A673 (cell line): Measurements from ENCODE around the gene PARVB.

Source experiments
- EZH2 ChIP-seq: fragments of 200-600 bp; sonication (generic); IDR thresholded peaks from 2 replicates; pipeline ENCODE4 v1.6.1; 2017; ENCODE audit warnings: borderline replicate concordance, low read depth, mild to moderate bottlenecking, mixed read lengths, antibody characterized with exemption, low read length; ENCODE audit not compliant: poor library complexity, severe bottlenecking
- TF ChIP-seq, protein P1 (sequence below): fragments of 300-800, 200-600 bp; sonication (generic); conservative IDR thresholded peaks from 2 replicates; pipeline ENCODE4 v1.5.1; 2017; ENCODE audit warnings: low read depth, mild to moderate bottlenecking, antibody characterized with exemption, low read length, moderate library complexity, mixed read lengths

DNA sequence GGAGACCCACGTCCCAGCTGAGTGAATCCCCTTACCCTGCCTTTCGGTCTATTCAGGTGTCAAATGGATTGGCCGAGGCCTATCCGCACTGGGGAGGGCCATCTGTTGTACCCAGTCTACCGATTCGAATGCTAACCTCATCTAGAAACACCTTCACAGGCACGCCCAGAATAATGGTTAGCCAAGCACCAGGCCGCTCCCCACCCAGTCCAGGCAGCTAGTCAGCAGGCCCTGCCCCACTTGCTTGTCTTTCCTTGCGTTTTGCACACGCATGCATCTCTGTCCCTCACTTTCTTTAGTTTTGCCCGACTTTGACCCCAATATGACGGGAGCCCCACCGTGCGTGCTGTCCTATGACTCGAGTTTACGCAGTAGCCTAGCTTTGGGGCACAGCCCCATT is 31.7 kb downstream of the PARVB start:
- TF ChIP-seq, protein P1, sequence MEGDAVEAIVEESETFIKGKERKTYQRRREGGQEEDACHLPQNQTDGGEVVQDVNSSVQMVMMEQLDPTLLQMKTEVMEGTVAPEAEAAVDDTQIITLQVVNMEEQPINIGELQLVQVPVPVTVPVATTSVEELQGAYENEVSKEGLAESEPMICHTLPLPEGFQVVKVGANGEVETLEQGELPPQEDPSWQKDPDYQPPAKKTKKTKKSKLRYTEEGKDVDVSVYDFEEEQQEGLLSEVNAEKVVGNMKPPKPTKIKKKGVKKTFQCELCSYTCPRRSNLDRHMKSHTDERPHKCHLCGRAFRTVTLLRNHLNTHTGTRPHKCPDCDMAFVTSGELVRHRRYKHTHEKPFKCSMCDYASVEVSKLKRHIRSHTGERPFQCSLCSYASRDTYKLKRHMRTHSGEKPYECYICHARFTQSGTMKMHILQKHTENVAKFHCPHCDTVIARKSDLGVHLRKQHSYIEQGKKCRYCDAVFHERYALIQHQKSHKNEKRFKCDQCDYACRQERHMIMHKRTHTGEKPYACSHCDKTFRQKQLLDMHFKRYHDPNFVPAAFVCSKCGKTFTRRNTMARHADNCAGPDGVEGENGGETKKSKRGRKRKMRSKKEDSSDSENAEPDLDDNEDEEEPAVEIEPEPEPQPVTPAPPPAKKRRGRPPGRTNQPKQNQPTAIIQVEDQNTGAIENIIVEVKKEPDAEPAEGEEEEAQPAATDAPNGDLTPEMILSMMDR: no peak
- TF ChIP-seq EZH2: no peak
